DND-41 (cell line): Measurements from ENCODE around the gene AXIN1.

ENCODE experiments used
- ATAC-seq: fragments of 200-7000 bp; cut with Tn5 transposase; 3 replicates; pipeline ENCODE4 v1.9.1; 2021; ENCODE audit warnings: low read depth; ENCODE audit not compliant: insufficient read depth
- DNase-seq: peaks from one replicate; pipeline ENCODE4 v3.0.0-alpha.2; 2020
- H2AFZ ChIP-seq: 2 replicates; pipeline ENCODE4 v1.6.0; 2012; ENCODE audit warnings: low read depth, low read length
- H3K27ac ChIP-seq: 2 replicates; pipeline ENCODE4 v1.5.1; 2012; ENCODE audit warnings: low read length, inconsistent platforms
- H3K27me3 ChIP-seq: fragments of 200-600 bp; sonication (generic); 2 replicates; pipeline ENCODE4 v1.6.0; 2012; ENCODE audit warnings: low read length, mild to moderate bottlenecking, inconsistent platforms; ENCODE audit not compliant: insufficient read depth, poor library complexity
- H3K36me3 ChIP-seq: 2 replicates; pipeline ENCODE4 v1.5.1; 2012; ENCODE audit warnings: low read length, inconsistent platforms; ENCODE audit not compliant: insufficient read depth
- H3K4me1 ChIP-seq: 2 replicates; pipeline ENCODE4 v1.5.1; 2012; ENCODE audit warnings: mild to moderate bottlenecking, low read length; ENCODE audit not compliant: insufficient read depth
- H3K4me2 ChIP-seq: 2 replicates; pipeline ENCODE4 v1.6.0; 2012; ENCODE audit warnings: mild to moderate bottlenecking, moderate library complexity, low read length, inconsistent platforms; ENCODE audit not compliant: insufficient read depth
- H3K4me3 ChIP-seq, 2 experiments: fragments of 200-600 bp in 1 of 2; shearing (Covaris generic) in 1 of 2; 2 replicates each; pipeline ENCODE4 v1.5.1; 2012 to 2016; ENCODE audit warnings: inconsistent platforms in 2 of 2, low read length in 2 of 2, mild to moderate bottlenecking in 2 of 2, low read depth in 1 of 2, moderate library complexity in 1 of 2
- H3K79me2 ChIP-seq: 2 replicates; pipeline ENCODE4 v1.6.0; 2012; ENCODE audit warnings: low read length, inconsistent platforms; ENCODE audit not compliant: insufficient read depth
- H3K9ac ChIP-seq: 2 replicates; pipeline ENCODE4 v1.6.0; 2012; ENCODE audit warnings: low read depth, mild to moderate bottlenecking, inconsistent platforms, low read length, moderate library complexity
- H3K9me3 ChIP-seq: 2 replicates; pipeline ENCODE4 v1.5.1; 2012; ENCODE audit warnings: low read length, moderate library complexity, mild to moderate bottlenecking, inconsistent platforms; ENCODE audit not compliant: insufficient read depth, severe bottlenecking
- H4K20me1 ChIP-seq: 2 replicates; pipeline ENCODE4 v1.6.0; 2012; ENCODE audit warnings: low read length; ENCODE audit not compliant: insufficient read depth
- CTCF ChIP-seq: IDR thresholded peaks from 2 replicates; pipeline ENCODE4 v1.5.1; 2012; ENCODE audit warnings: borderline replicate concordance, low read length, moderate library complexity, mild to moderate bottlenecking; ENCODE audit not compliant: poor library complexity, severe bottlenecking; ENCODE audit errors: extremely low read depth
- EZH2 ChIP-seq: IDR thresholded peaks from 3 replicates; pipeline ENCODE4 v1.6.1; 2012; ENCODE audit warnings: borderline replicate concordance, low read depth, mild to moderate bottlenecking, moderate library complexity, low read length, inconsistent platforms; ENCODE audit not compliant: severe bottlenecking

Gene AXIN1

GRCh38 chr16:282491-282890 is 70.0 kb downstream of the AXIN1 start:
- Histone ChIP-seq H3K4me2 (no peak overlapping the region), H3K79me2 (no peaks in the 10 kb centered on the region), H3K27me3 (no peaks in the 10 kb centered on the region), H3K9ac (no peak overlapping the region), H3K27ac (no peak overlapping the region), H3K4me3 (no peak overlapping the region), H3K9me3 (no peaks in the 10 kb centered on the region), H2AFZ (no peak overlapping the region), H3K4me1 (peaks cover 3% of the 10 kb centered on the region; the same call in 1 of the 2 replicates), H3K36me3 (peaks cover 13% of the 10 kb centered on the region), H4K20me1 (no peaks in the 10 kb centered on the region; the same call in 1 of the 2 replicates)
- ATAC-seq (no peak), DNase-seq (no peak)
- TF ChIP-seq EZH2 = no peak
- TF ChIP-seq CTCF = no peak

- no peak overlapping the region for H3K4me2 ChIP-seq
- ATAC-seq (no peak), DNase-seq (no peak)
- no peaks in the 10 kb centered on the region; the same call in 1 of the 2 replicates for H4K20me1 ChIP-seq
- H2AFZ ChIP-seq = no peak overlapping the region
- H3K27ac ChIP-seq = no peak overlapping the region
- H3K36me3 ChIP-seq = peaks cover 6% of the 10 kb centered on the region
- H3K4me3 ChIP-seq = no peak overlapping the region
- H3K27me3 ChIP-seq = no peaks in the 10 kb centered on the region
- H3K79me2 ChIP-seq = no peaks in the 10 kb centered on the region
- H3K9ac ChIP-seq = no peak overlapping the region
- TF ChIP-seq CTCF = no peak
- peaks cover 3% of the 10 kb centered on the region; the same call in 1 of the 2 replicates for H3K4me1 ChIP-seq
- H3K9me3 ChIP-seq = no peaks in the 10 kb centered on the region
These were observed 70.8 kb downstream of the AXIN1 start for GRCh38 chr16:281660-282255.

GRCh38 chr16:280991-281659 is 71.4 kb downstream of the AXIN1 start:
- ATAC-seq (no peak), DNase-seq (no peak)
- no peaks in the 10 kb centered on the region for H3K36me3 ChIP-seq
- H2AFZ ChIP-seq = no peak overlapping the region
- no peak overlapping the region for H3K4me3 ChIP-seq
- no peaks in the 10 kb centered on the region for H3K79me2 ChIP-seq
- H4K20me1 ChIP-seq = no peaks in the 10 kb centered on the region; the same call in 1 of the 2 replicates
- H3K9me3 ChIP-seq = no peaks in the 10 kb centered on the region
- no peak overlapping the region for H3K27ac ChIP-seq
- H3K4me1 ChIP-seq = peaks cover 3% of the 10 kb centered on the region; the same call in 1 of the 2 replicates
- H3K4me2 ChIP-seq = no peak overlapping the region
- H3K9ac ChIP-seq = no peak overlapping the region
- TF ChIP-seq CTCF (no peak), EZH2 (no peak)
- no peaks in the 10 kb centered on the region for H3K27me3 ChIP-seq
